K562 (cell line): ENCODE measurements around the gene NACAD. TPM values are rescaled to one million over a fixed set of nuclear protein-coding genes. Genes with fewer than 3 reads are reported as not detected.

Experiments
- ATAC-seq: fragments of 200-7000 bp; cut with Tn5 transposase; 3 replicates; pipeline ENCODE4 v1.9.1; 2020; ENCODE audit warnings: moderate library complexity
- BruUV-seq: library from RNA; stranded (reverse); fragments of 400-500 nt; replicated peaks from 2 replicates; lab custom pipeline; 2021; lab: Mats Ljungman, UMichigan
- CTCF ChIA-PET: fragments of 300-600 bp; formaldehyde crosslinking; extraction: SDS; loops from one replicate; lab custom pipeline; 2021; ENCODE audit warnings: low intra/inter-chr PET ratio; lab: Yijun Ruan, JAX
- POLR2A ChIA-PET: fragments of 300-600, 350-650 bp; sonication (Branson Sonifier 250); formaldehyde crosslinking; extraction: SDS; loops from one replicate; lab custom pipeline; 2021; ENCODE audit warnings: antibody characterized with exemption, inconsistent platforms; lab: Yijun Ruan, JAX
- DNase-seq, 4 experiments: peaks; one replicate each; pipeline versions ENCODE4 v3.0.0 to v3.0.0-alpha.2; 2011 to 2018; ENCODE audit warnings: low spot score in 3 of 4, mixed read lengths in 3 of 4; ENCODE audit errors: extremely low read depth in 1 of 4
- FAIRE-seq: peaks from 2 replicates; lab custom pipeline; 2011; peaks lifted over from hg19 to GRCh38; lab: Jason Lieb, UNC
- H2AFZ ChIP-seq: 2 replicates; pipeline ENCODE4 v1.6.0; 2011; ENCODE audit warnings: low read depth, low read length, control low read depth, inconsistent platforms
- H3K27ac ChIP-seq: fragments of 200-600 bp; 3 replicates; pipeline ENCODE4 v1.8.0; 2011; ENCODE audit warnings: low read depth, mild to moderate bottlenecking, control low read depth, inconsistent platforms, low read length, moderate library complexity, mixed read lengths; ENCODE audit errors: extremely low read depth
- H3K27me3 ChIP-seq, 2 experiments: fragments of 300-600 bp in 1 of 2; 2 replicates in 1 of 2; 3 replicates in 1 of 2; pipeline versions ENCODE4 v1.6.0 to v1.8.0; 2011; ENCODE audit warnings: inconsistent platforms in 2 of 2, low read length in 2 of 2, mild to moderate bottlenecking in 1 of 2, mixed read lengths in 1 of 2, moderate library complexity in 1 of 2; ENCODE audit not compliant: control insufficient read depth in 2 of 2, insufficient read depth in 2 of 2
- H3K36me3 ChIP-seq: fragments of 300-600 bp; 3 replicates; pipeline ENCODE4 v1.8.0; 2011; ENCODE audit warnings: mild to moderate bottlenecking, low read length, inconsistent platforms; ENCODE audit not compliant: control insufficient read depth, insufficient read depth
- H3K4me1 ChIP-seq, 2 experiments: fragments of 200-600 bp in 1 of 2; replicated peaks in 1 of 2; 2 replicates in 1 of 2; 3 replicates in 1 of 2; pipeline versions ENCODE4 v1.5.1 to v1.8.0; 2011; ENCODE audit warnings: inconsistent platforms in 2 of 2, low read length in 2 of 2, mild to moderate bottlenecking in 1 of 2, mixed read lengths in 1 of 2, moderate library complexity in 1 of 2; ENCODE audit not compliant: control insufficient read depth in 2 of 2, insufficient read depth in 2 of 2
- H3K4me2 ChIP-seq: 2 replicates; pipeline ENCODE4 v1.6.1; 2011; ENCODE audit warnings: low read length, control low read depth, inconsistent platforms, mixed read lengths; ENCODE audit not compliant: insufficient read depth
- H3K4me3 ChIP-seq: fragments of 200-600 bp; sonication (generic), shearing (Covaris generic); 2 replicates; pipeline ENCODE4 v1.5.1; 2016; ENCODE audit warnings: control low read depth, inconsistent platforms
- H3K79me2 ChIP-seq: fragments of 200-600 bp; 3 replicates; pipeline ENCODE4 v1.8.0; 2011; ENCODE audit warnings: low read length, inconsistent platforms; ENCODE audit not compliant: control insufficient read depth, insufficient read depth
- H3K9ac ChIP-seq, 2 experiments: 2 replicates each; pipeline versions ENCODE4 v1.6.0 to v1.6.1; 2011; ENCODE audit warnings: low read depth in 2 of 2, low read length in 2 of 2, control low read depth in 1 of 2, inconsistent platforms in 1 of 2, mild to moderate bottlenecking in 1 of 2, mixed read lengths in 1 of 2; ENCODE audit not compliant: insufficient read depth in 1 of 2
- H3K9me1 ChIP-seq: one replicate; pipeline ENCODE4 v1.6.0; 2011; ENCODE audit warnings: inconsistent platforms, mild to moderate bottlenecking, low read length, moderate library complexity; ENCODE audit not compliant: control insufficient read depth, insufficient read depth
- H3K9me3 ChIP-seq: replicated peaks from 2 replicates; pipeline ENCODE4 v1.5.1; 2011; ENCODE audit warnings: low read depth, low read length, inconsistent platforms; ENCODE audit not compliant: control insufficient read depth, insufficient read depth
- H4K20me1 ChIP-seq: replicated peaks from 2 replicates; pipeline ENCODE4 v1.6.1; 2011; ENCODE audit warnings: low read length, inconsistent platforms, mixed read lengths; ENCODE audit not compliant: control insufficient read depth, insufficient read depth
- CBX5 ChIP-seq: IDR thresholded peaks from 2 replicates; pipeline ENCODE4 v1.6.1; 2014; ENCODE audit warnings: low read depth, borderline replicate concordance
- EGR1 ChIP-seq: fragments of 450-650 bp; conservative IDR thresholded peaks from 2 replicates; pipeline ENCODE4 v1.6.1; 2017; ENCODE audit warnings: mild to moderate bottlenecking
- ESRRB ChIP-seq: fragments of 250-450 bp; sonication (Bioruptor Pico); IDR thresholded peaks from 2 replicates; pipeline ENCODE4 v1.5.0; 2020; ENCODE audit warnings: mild to moderate bottlenecking, moderate library complexity, borderline replicate concordance
- ETV1 ChIP-seq: fragments of 450-650 bp; conservative IDR thresholded peaks from 2 replicates; pipeline ENCODE4 v1.6.1; 2016; ENCODE audit warnings: missing genetic modification characterization, control low read depth, low read depth, missing compliant biosample characterization
- ETV5 ChIP-seq: sonication (generic); formaldehyde crosslinking; IDR thresholded peaks from 2 replicates; pipeline ENCODE4 v1.4.0; 2020; ENCODE audit warnings: low read depth, mild to moderate bottlenecking, missing genetic modification reagents
- FOXP4 ChIP-seq: sonication (generic); formaldehyde crosslinking; IDR thresholded peaks from 2 replicates; pipeline ENCODE4 v1.8.0; 2022; ENCODE audit warnings: mild to moderate bottlenecking, missing genetic modification reagents, borderline replicate concordance
- GABPB1 ChIP-seq: sonication (generic); formaldehyde crosslinking; IDR thresholded peaks from 2 replicates; pipeline ENCODE4 v1.8.0; 2022; ENCODE audit warnings: mild to moderate bottlenecking, missing genetic modification reagents
- GABPB2 ChIP-seq: fragments of 250-450 bp; sonication (Bioruptor Pico); conservative IDR thresholded peaks from 2 replicates; pipeline ENCODE4 v1.5.1; 2021; ENCODE audit warnings: mild to moderate bottlenecking
- HSF4 ChIP-seq: fragments of 250-450 bp; sonication (Bioruptor Pico); IDR thresholded peaks from 2 replicates; pipeline ENCODE4 v2.1.2; 2022; ENCODE audit warnings: mild to moderate bottlenecking, moderate library complexity, borderline replicate concordance
- RHOXF2B ChIP-seq: fragments of 250-450 bp; sonication (Bioruptor Pico); conservative IDR thresholded peaks from 2 replicates; pipeline ENCODE4 v1.5.1; 2021
- SRSF7 ChIP-seq: fragments of 200-400 bp; formaldehyde crosslinking; optimal IDR thresholded peaks from 2 replicates; pipeline ENCODE3; 2017; ENCODE audit warnings: mild to moderate bottlenecking, low read depth, low read length
- TAF9B ChIP-seq: fragments of 450-650 bp; IDR thresholded peaks from 2 replicates; pipeline ENCODE4 v1.6.1; 2018; ENCODE audit warnings: mild to moderate bottlenecking; ENCODE audit not compliant: partially characterized antibody
- THRA ChIP-seq: fragments of 450-650 bp; IDR thresholded peaks from 2 replicates; pipeline ENCODE4 v1.6.1; 2017; ENCODE audit warnings: mild to moderate bottlenecking, moderate library complexity
- ZNF280A ChIP-seq: fragments of 450-650 bp; IDR thresholded peaks from 2 replicates; pipeline ENCODE4 v1.6.1; 2018; ENCODE audit warnings: mild to moderate bottlenecking, low read depth; ENCODE audit not compliant: partially characterized antibody
- ZNF695 ChIP-seq: fragments of 450-650 bp; formaldehyde crosslinking; IDR thresholded peaks from 2 replicates; pipeline ENCODE4 v1.4.0; 2020; ENCODE audit warnings: mild to moderate bottlenecking, moderate library complexity
- ZNF75A ChIP-seq: fragments of 450-650 bp; formaldehyde crosslinking; IDR thresholded peaks from 2 replicates; pipeline ENCODE4 v1.4.0; 2020; ENCODE audit warnings: mild to moderate bottlenecking
- WGBS: fragments of 100-300 bp; shearing (Covaris generic); methylation state at CpG from one replicate; pipeline ENCODE4 v1.1.6; 2016; ENCODE audit warnings: low coverage, mixed read lengths; ENCODE audit not compliant: insufficient coverage; ENCODE audit errors: missing lambda C conversion rate; 5-methylcytosine and 5-hydroxymethylcytosine counted together
- in situ Hi-C: fragments of 300-500 bp; cut with MboI; formaldehyde crosslinking; loops from 4 replicates; pipeline ENCODE4 v1.15.0; 2018; ENCODE audit warnings: inconsistent platforms, mixed read lengths
- intact Hi-C: fragments of 100-400 bp; cut with micrococcal nuclease; formaldehyde crosslinking; loops from 2 replicates; pipeline ENCODE4 v1.14.2; 2022
- polyA plus RNA-seq, 8 experiments: library from polyadenylated mRNA; depleted of rRNA in 4 of 8; stranded (reverse) in 5 of 8; unstranded in 3 of 8; fragments of >200 nt; fragmentation: Nextera tagmentation in 2 of 8; fragmentation: Illumina TruSeq in 1 of 8; extraction: Ambion mirVana in 2 of 8; extraction: Trizol in 1 of 8; gene quantifications; 2 replicates each; pipeline versions ENCODE4 v1.2.1 to v1.2.3, GENCODE V29; 2011 to 2014; ENCODE audit warnings: inconsistent platforms in 1 of 8, missing spikeins in 1 of 8
- total RNA-seq, 7 experiments: library from RNA; depleted of rRNA in 6 of 7; stranded (reverse); fragments of >200 nt in 6 of 7; fragmentation: Illumina TruSeq in 2 of 7; extraction: Trizol in 2 of 7; gene quantifications; 2 replicates each; pipeline versions ENCODE4 v1.2.1 to v1.2.3, GENCODE V29; 2011 to 2021; ENCODE audit warnings: low replicate concordance in 1 of 7

Gene NACAD
- total and polyA plus RNA-seq, 9 of the 15 experiments (the other 6 are each of a cell fraction or from before 2014, with no cell fraction given): under 0.01 to 0.03 (median 0.02) TPM; not detected in 5

GRCh38 chr7:45123913-45124710, 35.3 kb upstream of the NACAD start:
- BruUV-seq: no TSS peak
- H3K79me2 ChIP-seq: no peaks in the 10 kb centered on the region
- 54% methylated on average over 11 of the region's 12 CpGs for WGBS
- no peak overlapping the region for H2AFZ ChIP-seq
- H3K4me3 ChIP-seq: no peak overlapping the region
- H3K27ac ChIP-seq: no peak overlapping the region
- peak overlapping the region in 1 of 2 experiments; percentile 71; a peak in 2 of 4 replicates for H3K9ac ChIP-seq
- intact Hi-C loops: no loop called here
- no peak for DNase-seq
- peaks cover 2% of the 10 kb centered on the region for H3K9me1 ChIP-seq
- H3K9me3 ChIP-seq: no peaks in the 10 kb centered on the region
- H4K20me1 ChIP-seq: no peaks in the 10 kb centered on the region
- no peak for TF ChIP-seq ZNF75A
- no peak for TF ChIP-seq ETV5 (CRISPR knock-in tag)
- TF ChIP-seq CBX5: no peak
- TF ChIP-seq EGR1: no peak
- TF ChIP-seq GABPB1 (CRISPR knock-in tag): no peak
- TF ChIP-seq THRA: no peak
- no peak for TF ChIP-seq TAF9B
- TF ChIP-seq ETV1: no peak
- no peak for TF ChIP-seq HSF4 (CRISPR knock-in tag)
- no peak for TF ChIP-seq FOXP4
- TF ChIP-seq ESRRB (CRISPR knock-in tag): no peak
- no peak for TF ChIP-seq SRSF7
- TF ChIP-seq ZNF695 (CRISPR knock-in tag): no peak
- TF ChIP-seq RHOXF2B (CRISPR knock-in tag): no peak
- TF ChIP-seq GABPB2 (CRISPR knock-in tag): no peak
- TF ChIP-seq ZNF280A: no peak
- peak; percentile 46 for ATAC-seq
- ChIA-PET CTCF (no interaction called here), POLR2A (interaction anchor here (0.7 to 4.9 kb wide), 3 partner anchors 9 to 239 kb away, joined by 3 to 23 read pairs (median 6); partner anchors contain the start of genes PURB and TBRG4)
- H3K4me1 ChIP-seq: peaks cover 0 to 23% of the 10 kb centered on the region in 2 experiments; a peak in 3 of 5 replicates
- no peaks in the 10 kb centered on the region for H3K27me3 ChIP-seq
- no peaks in the 10 kb centered on the region for H3K36me3 ChIP-seq
- in situ Hi-C loops: no loop called here
- no peak overlapping the region for H3K4me2 ChIP-seq
- FAIRE-seq: no peak
